ENCODE results near the gene EPB41L4A.

EPB41L4A gene

GRCh38 chr5:112306956-112307355, 112.1 kb downstream of the EPB41L4A start:
- DNase-seq: no peak

- no peak for DNase-seq
Observed at GRCh38 chr5:112304743-112305142, 114.3 kb downstream of the EPB41L4A start.

GRCh38 chr5:112303685-112304084, 115.4 kb downstream of the EPB41L4A start:
- no peak for DNase-seq

GRCh38 chr5:112294126-112294525, 125.0 kb downstream of the EPB41L4A start:
- DNase-seq: no peak

GRCh38 chr5:112293587-112293986, 125.5 kb downstream of the EPB41L4A start:
- no peak for DNase-seq

GRCh38 chr5:112290691-112291090, 128.4 kb downstream of the EPB41L4A start:
- DNase-seq: no peak

- no peak for DNase-seq
Observed at GRCh38 chr5:112289465-112289864, 129.6 kb downstream of the EPB41L4A start.

GRCh38 chr5:112283943-112284929, 134.8 kb downstream of the EPB41L4A start:
- DNase-seq: no peak

GRCh38 chr5:112283034-112283582, 136.0 kb downstream of the EPB41L4A start:
- DNase-seq: no peak

- no peak for DNase-seq
Observed at GRCh38 chr5:112279082-112279481, 140.0 kb downstream of the EPB41L4A start.

GRCh38 chr5:112276991-112277390, 142.1 kb downstream of the EPB41L4A start:
- DNase-seq: no peak

GRCh38 chr5:112275671-112276070, 143.4 kb downstream of the EPB41L4A start:
- no peak for DNase-seq

- DNase-seq: no peak
Observed at GRCh38 chr5:112270299-112271293, 148.5 kb downstream of the EPB41L4A start.

GRCh38 chr5:112267231-112267630, 151.8 kb downstream of the EPB41L4A start:
- DNase-seq: no peak

- no peak for DNase-seq
Observed at GRCh38 chr5:112264666-112265065, 154.4 kb downstream of the EPB41L4A start.

- no peak for DNase-seq
Observed at GRCh38 chr5:112264151-112264550, 154.9 kb downstream of the EPB41L4A start.

- no peak for DNase-seq
Observed at GRCh38 chr5:112263469-112263868, 155.6 kb downstream of the EPB41L4A start.

- DNase-seq: no peak
Observed at GRCh38 chr5:112258571-112258970, 160.5 kb downstream of the EPB41L4A start.

- no peak for DNase-seq
Observed at GRCh38 chr5:112257976-112258375, 161.1 kb downstream of the EPB41L4A start.

GRCh38 chr5:112257005-112257404, 162.1 kb downstream of the EPB41L4A start:
- DNase-seq: no peak

GRCh38 chr5:112254303-112254702, 164.8 kb downstream of the EPB41L4A start:
- DNase-seq: no peak

- peak; percentile 47 for DNase-seq
Observed at GRCh38 chr5:112253478-112254250, 165.4 kb downstream of the EPB41L4A start.

Data from femur (tissue), 1 donor.